ENCODE data around the gene SEPTIN1.

SEPTIN1 gene

GRCh38 chr16:30355144-30355953 lies 27.0 kb downstream of the SEPTIN1 start, which contains the start of gene CD2BP2:
TSS of gene CD2BP2 (minus strand) at chr16:30355308. CDS start at chr16:30354681, 627 bp downstream.
- H4K20me1 ChIP-seq (ENCODE audit: insufficient read depth, low read length) = no peaks in the 10 kb centered on the region
- H3F3A ChIP-seq (ENCODE audit: insufficient read depth, low read length) = no peaks in the 10 kb centered on the region
- TF ChIP-seq EZH2 (IDR thresholded peaks at IDR 0.05; ENCODE audit: borderline replicate concordance, low read length) (no peak), CTCF (IDR thresholded peaks at IDR 0.05; ENCODE audit: low read length) (no peak)
- peaks cover 75% of the 10 kb centered on the region for H3K36me3 ChIP-seq (ENCODE audit: insufficient read depth, low read length)
- H3K9me2 ChIP-seq (ENCODE audit: low read depth, low read length) = no peaks in the 10 kb centered on the region
- peak within 1 kb of the TSS; percentile 93 for H3K9ac ChIP-seq (ENCODE audit: low read length)
- peaks cover 10% of the 10 kb centered on the region; the same call in 1 of the 2 replicates for H3K79me2 ChIP-seq (ENCODE audit: insufficient read depth, low read length)
- no peak within 1 kb of the TSS for H2AFZ ChIP-seq (ENCODE audit: low read length)
- H3K9me3 ChIP-seq (ENCODE audit: low read length) = no peaks in the 10 kb centered on the region
- H3K27me3 ChIP-seq (ENCODE audit: insufficient read depth, low read length) = no peaks in the 10 kb centered on the region
- H3K4me1 ChIP-seq (ENCODE audit: insufficient read depth, low read length, severe bottlenecking) = peaks cover 60% of the 10 kb centered on the region
- H3K4me3 ChIP-seq (ENCODE audit: low read depth, low read length, poor library complexity, severe bottlenecking) = peak within 1 kb of the TSS; percentile 94
- peak within 1 kb of the TSS; percentile 71 for H3K27ac ChIP-seq (ENCODE audit: low read depth, low read length, poor library complexity, severe bottlenecking)
- peak within 1 kb of the TSS; percentile 87 for H3K4me2 ChIP-seq (ENCODE audit: low read length)

GRCh38 chr16:30354423-30355143 lies 27.8 kb downstream of the SEPTIN1 start:
- no peaks in the 10 kb centered on the region for H3K9me3 ChIP-seq (ENCODE audit: low read length)
- H3K4me1 ChIP-seq (ENCODE audit: insufficient read depth, low read length, severe bottlenecking) = peaks cover 67% of the 10 kb centered on the region
- TF ChIP-seq EZH2 (IDR thresholded peaks at IDR 0.05; ENCODE audit: borderline replicate concordance, low read length) (no peak), CTCF (IDR thresholded peaks at IDR 0.05; ENCODE audit: low read length) (no peak)
- H3K4me2 ChIP-seq (ENCODE audit: low read length) = peak overlapping the region; percentile 87
- peaks cover 10% of the 10 kb centered on the region; the same call in 1 of the 2 replicates for H3K79me2 ChIP-seq (ENCODE audit: insufficient read depth, low read length)
- H3K27me3 ChIP-seq (ENCODE audit: insufficient read depth, low read length) = no peaks in the 10 kb centered on the region
- peak overlapping the region; percentile 71 for H3K27ac ChIP-seq (ENCODE audit: low read depth, low read length, poor library complexity, severe bottlenecking)
- H3K9ac ChIP-seq (ENCODE audit: low read length) = peak overlapping the region; percentile 93
- no peaks in the 10 kb centered on the region for H3K9me2 ChIP-seq (ENCODE audit: low read depth, low read length)
- peaks cover 71% of the 10 kb centered on the region for H3K36me3 ChIP-seq (ENCODE audit: insufficient read depth, low read length)
- H3K4me3 ChIP-seq (ENCODE audit: low read depth, low read length, poor library complexity, severe bottlenecking) = peak overlapping the region; percentile 94
- H4K20me1 ChIP-seq (ENCODE audit: insufficient read depth, low read length) = no peaks in the 10 kb centered on the region
- no peak overlapping the region for H2AFZ ChIP-seq (ENCODE audit: low read length)
- H3F3A ChIP-seq (ENCODE audit: insufficient read depth, low read length) = no peaks in the 10 kb centered on the region

GRCh38 chr16:30353438-30354129 lies 28.8 kb downstream of the SEPTIN1 start:
- Histone ChIP-seq H3K4me3 (ENCODE audit: low read depth, low read length, poor library complexity, severe bottlenecking) (peak overlapping the region; percentile 94), H3K27ac (ENCODE audit: low read depth, low read length, poor library complexity, severe bottlenecking) (peak overlapping the region; percentile 99), H2AFZ (ENCODE audit: low read length) (no peak overlapping the region), H3K27me3 (ENCODE audit: insufficient read depth, low read length) (no peaks in the 10 kb centered on the region), H3K9me3 (ENCODE audit: low read length) (no peaks in the 10 kb centered on the region), H3K4me1 (ENCODE audit: insufficient read depth, low read length, severe bottlenecking) (peaks cover 77% of the 10 kb centered on the region), H3K79me2 (ENCODE audit: insufficient read depth, low read length) (peaks cover 10% of the 10 kb centered on the region; the same call in 1 of the 2 replicates), H3F3A (ENCODE audit: insufficient read depth, low read length) (peaks cover 7% of the 10 kb centered on the region), H4K20me1 (ENCODE audit: insufficient read depth, low read length) (no peaks in the 10 kb centered on the region), H3K9me2 (ENCODE audit: low read depth, low read length) (no peaks in the 10 kb centered on the region), H3K4me2 (ENCODE audit: low read length) (peak overlapping the region; percentile 87), H3K36me3 (ENCODE audit: insufficient read depth, low read length) (peaks cover 61% of the 10 kb centered on the region), H3K9ac (ENCODE audit: low read length) (peak overlapping the region; percentile 93)
- no peak for TF ChIP-seq EZH2 (IDR thresholded peaks at IDR 0.05; ENCODE audit: borderline replicate concordance, low read length)
- TF ChIP-seq CTCF (IDR thresholded peaks at IDR 0.05; ENCODE audit: low read length) = no peak

All from OCI-LY1 (cell line).